Ammon's horn (tissue), 1 donor: Measurements from ENCODE around the gene ABCA10.

Experiments
- DNase-seq: peaks from one replicate; pipeline ENCODE4 v3.0.0-alpha.2; 2016; ENCODE audit warnings: low spot score

ABCA10 gene

DNA sequence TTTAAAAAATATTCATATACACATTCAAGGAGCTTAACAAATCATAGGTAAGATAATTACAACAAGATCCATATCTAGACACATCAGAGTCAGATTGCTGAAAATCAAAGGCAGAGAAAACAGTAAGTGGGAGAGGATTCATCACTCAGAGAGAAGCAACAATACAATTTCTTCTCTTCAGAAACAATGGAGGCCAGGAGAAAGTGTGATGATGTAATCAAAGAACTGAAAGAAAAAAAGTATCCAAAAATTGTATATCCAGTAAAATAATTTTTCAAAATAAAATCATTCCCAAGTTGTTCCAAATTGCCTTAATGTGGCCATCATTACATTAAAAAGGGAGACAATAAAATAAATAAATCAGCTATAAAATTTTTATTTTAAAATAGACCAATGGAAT lies 69.2 kb downstream of the ABCA10 start:
- no peak for DNase-seq

DNA sequence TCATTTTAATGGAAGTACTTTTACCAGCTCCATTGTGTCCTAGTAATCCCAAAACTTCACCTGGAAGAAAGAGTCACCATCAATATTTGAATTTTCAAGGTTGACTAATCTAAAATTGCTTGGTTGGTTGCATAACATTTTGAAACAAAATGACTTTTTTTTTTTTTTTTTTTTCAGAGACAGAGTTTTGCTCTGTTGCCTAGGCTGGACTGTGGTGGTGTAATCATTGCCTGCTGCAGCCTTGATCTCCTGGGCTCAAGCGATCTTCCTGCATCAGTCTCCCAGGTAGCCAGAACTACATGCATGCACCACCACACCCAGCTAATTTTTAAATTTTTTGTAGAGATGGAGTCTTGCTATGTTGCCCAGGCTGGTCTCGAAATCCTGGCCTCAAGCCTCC lies 74.4 kb downstream of the ABCA10 start:
- no peak for DNase-seq

GRCh38 chr17:69150333-69150732 lies 78.3 kb downstream of the ABCA10 start:
- no peak for DNase-seq

DNA sequence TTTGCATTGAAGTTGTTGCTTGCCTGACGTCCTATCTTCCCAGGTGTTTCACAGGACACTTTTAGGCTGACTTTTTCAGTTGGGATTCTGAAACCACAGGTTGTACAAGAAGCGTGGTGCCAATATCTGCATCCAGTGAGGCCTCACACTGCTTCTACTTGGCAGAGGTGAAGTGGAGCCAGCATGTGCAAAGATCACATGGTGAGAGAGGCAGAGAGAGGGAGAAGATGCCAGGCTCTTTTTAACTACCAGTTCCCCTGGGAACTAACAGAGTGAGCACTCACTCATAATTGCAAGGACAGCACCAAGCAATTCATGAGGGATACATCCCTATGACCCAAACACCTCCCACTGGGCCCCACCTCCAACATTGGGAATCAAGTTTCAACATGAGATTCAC lies 81.2 kb downstream of the ABCA10 start:
- no peak for DNase-seq

- no peak for DNase-seq
These were observed 84.0 kb downstream of the ABCA10 start for GRCh38 chr17:69144331-69145255.

DNA sequence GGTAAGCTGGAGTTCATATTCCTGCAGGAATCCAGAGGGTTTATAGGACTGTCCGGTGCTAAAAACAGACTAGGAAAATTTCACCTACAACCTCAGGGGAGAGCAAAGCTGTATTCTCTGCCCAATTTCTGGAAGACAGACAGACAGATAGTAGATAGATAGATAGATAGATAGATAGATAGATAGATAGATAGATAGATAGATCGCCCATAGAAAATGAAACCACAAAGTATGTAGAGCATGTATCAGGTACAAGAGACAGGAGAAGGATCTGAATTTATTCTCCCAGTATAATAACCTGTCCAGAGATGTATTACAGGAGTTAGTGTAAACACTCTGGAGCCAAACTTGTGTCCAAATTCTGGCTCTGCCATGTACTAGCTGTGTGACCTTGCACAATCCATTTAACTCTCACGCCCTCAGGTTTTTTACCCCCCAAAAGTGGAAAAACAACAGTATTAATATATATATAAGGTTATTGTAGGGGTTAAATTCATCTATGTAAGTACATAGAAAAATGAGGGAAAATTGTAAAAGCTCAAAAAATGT lies 84.9 kb downstream of the ABCA10 start:
- DNase-seq = no peak

DNA sequence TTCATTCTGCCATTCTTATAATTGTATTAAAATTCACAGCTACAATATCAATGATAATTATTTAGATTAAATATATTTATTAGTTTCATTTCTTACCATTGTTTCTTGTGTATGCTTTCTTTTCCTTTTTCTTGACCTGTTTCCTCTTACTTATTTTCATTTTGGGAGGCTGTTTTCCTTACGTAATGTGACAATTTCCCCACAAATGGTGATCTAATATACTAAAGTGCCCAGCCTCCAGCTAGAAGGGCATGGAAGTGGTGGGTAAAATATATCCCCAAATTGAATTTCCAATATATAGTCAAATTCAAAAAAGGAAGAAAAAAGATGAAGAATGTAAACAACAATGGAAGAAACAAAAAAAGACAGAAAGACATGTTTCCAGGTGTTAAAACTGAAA lies 85.5 kb downstream of the ABCA10 start:
- no peak for DNase-seq

DNA sequence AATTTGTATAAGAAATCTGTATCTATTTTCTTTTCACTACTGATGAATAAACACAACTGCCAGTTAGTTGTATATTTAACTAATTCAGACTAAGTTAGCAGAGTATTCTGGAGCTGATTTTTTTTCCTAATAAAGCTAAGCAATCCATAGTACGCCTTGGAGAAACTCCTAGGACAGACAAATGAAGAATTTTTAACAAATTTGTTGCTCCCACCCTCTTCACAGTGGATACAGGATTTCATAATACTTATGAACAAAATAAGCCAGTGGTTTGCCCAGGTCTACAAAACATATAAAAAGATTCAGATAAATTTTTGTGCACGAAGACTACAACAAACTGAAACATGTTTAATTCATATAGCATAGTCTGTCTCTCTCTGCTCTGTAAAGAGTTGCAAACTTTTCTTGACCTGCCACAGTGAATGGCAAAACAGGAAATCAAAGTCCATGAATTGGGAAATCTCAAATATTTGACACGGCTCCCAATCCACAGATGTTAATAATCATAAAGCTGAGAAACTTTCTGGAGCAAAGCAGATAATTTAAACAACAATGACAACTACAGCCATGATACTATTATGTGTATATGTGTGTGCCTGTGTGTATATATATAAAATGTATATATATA lies 86.3 kb downstream of the ABCA10 start:
- no peak for DNase-seq

GRCh38 chr17:69141431-69142174 lies 87.0 kb downstream of the ABCA10 start, which contains the start of gene ABCA6:
Gene ABCA6, minus strand, starts transcription at chr17:69141895. Its CDS starts 1,192 bp downstream, at chr17:69140703.
- DNase-seq = peak; percentile 29

DNA sequence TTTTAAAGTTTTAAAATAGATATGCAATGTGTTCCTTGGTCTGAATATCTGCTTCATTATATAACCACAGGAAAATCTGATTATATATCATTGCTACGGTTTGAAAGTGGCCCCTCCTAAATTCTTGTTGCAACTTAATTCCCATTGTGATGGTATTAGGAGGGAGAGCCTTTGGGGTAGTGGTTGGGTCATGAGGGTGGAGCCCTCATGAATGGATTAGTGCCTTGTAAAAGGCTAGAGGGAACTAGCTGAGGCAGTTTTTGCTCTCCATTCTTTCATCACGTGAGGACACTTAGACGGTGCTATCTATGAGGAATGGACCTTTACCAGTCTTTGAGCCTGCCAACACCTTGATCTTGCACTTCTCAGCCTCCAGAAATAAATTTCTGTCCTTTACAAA lies 94.5 kb downstream of the ABCA10 start:
- DNase-seq = no peak

- DNase-seq = no peak
These were observed 97.9 kb downstream of the ABCA10 start for GRCh38 chr17:69130627-69131296.

GRCh38 chr17:69123626-69124025 lies 105.0 kb downstream of the ABCA10 start:
- DNase-seq = no peak

GRCh38 chr17:69122065-69122464 lies 106.6 kb downstream of the ABCA10 start:
- DNase-seq = no peak

DNA sequence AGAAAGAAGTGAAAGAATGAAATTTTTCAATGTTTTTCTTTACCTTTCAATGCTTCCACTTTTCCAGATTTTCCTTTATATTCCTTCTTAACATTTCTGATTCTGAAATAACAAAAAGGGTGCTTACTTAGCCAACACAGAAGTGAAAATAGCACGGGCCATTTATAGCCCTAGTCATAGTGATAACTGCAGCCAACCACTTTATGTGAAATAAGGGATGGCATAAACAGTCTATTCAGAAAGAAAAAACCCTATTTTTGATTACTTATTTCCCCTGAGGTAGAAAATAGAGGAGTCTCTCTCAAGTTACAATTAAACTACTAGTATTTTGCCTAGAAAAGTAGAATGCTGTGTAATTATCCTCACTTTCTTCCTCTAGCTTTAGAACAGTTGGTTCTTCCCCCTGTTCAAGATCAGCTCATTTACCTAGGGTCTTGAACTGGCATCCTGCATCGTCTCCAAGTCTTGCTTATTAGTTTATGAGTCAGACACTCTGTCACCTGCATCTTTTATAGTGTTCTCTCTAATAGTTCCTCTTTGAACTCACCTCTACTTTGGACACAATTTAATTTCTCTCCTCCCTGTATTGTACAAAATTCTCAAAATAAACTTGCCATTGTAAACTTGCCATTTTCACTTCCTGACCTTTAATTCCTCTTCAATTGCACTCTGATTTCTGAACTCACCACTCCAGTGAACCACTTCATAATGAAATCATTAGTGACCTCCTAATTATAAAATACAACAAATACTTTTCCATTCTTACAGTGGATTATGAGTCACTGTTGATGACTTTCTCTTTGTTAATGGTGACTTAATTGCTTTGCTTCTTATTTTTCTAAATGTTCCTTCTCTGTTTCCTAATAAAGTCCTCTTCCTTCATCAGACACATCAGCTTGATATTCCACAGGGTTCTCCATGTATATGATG lies 110.5 kb downstream of the ABCA10 start:
- no peak for DNase-seq

DNA sequence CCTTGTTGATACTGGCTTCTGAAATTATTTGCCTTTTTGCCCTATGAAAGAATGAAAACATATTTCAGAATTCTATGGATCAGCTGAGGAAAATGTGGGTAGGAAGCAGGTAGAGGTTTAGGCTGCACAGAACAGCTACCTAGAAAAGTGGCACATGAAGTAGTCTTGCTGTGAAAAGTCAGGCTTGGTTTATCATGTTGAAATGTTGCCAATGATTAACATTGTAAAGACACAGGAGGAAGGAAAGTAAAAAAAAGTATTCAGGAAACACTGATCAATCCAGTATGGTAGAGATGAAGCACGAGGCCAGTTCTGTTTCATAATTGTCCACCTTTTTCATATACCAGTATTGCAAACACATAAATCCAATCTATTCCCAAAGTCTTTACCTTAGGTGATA lies 116.8 kb downstream of the ABCA10 start:
- no peak for DNase-seq

DNA sequence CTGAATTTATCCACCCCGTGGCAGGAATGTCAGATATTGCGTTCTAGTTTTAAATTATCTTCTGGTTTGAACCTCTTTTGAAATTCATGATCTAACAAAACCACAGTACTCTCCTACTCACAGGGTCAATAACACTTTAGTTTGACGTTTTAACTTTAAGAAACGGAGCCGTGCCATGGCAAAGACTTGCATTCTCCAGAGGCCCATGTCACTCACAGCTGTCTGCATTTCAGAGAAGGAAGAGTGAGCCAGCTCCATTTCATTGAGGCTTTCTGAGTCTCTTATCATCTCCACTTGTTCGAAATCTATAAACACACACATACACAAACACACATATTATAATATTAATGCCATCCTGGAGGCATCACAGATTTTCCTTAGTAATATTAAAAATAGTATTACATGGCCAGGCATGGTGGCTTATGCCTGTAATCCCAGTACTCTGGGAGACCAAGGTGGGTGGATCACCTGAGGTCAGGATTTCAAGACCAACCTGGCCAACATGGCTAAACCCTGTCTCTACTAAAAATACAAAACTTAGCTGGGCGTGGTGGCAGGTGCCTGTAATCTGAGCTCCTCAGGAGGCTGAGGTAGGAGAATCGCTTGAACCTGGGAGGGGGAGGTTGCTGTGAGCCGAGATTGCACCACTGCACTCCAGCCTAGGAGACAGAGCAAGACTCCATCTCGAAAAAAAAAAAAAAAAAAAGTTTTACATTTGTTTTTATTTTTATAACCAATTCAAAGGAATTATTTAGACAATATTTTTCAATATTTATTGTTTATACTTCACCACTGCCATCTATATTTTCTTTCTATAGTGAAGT lies 122.5 kb downstream of the ABCA10 start:
- no peak for DNase-seq

DNA sequence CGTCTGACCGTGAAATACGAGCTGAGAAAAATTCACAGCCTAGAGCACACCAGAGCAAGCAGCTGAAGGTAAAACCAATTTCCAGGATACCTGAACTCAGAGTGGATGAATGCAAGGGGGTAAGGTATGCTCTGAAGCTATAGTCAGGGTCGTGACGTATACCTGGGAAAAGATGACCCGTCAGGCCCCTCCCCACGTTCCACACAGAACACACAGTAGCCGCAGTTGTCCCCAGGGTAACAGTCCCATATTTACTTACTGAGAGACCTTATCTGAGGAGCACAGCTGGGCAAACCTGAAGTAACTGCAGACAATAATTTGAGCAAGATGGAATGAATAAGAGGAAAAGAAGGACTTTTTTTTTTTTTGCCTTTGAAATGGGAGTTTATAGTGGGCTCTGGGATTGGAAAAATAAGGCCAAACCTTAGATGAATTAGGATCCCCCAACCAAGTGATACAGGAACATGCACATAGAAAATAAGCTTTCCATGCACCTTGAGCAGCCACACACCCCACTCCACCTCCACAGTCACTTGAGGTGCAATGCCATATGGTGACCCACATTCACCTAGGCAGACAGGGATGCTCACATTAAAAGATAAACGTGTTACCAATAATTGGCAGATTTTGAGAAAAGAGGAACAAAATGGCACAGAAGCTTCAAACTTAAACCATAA lies 124.9 kb downstream of the ABCA10 start:
- no peak for DNase-seq

- no peak for DNase-seq
These were observed 130.0 kb downstream of the ABCA10 start for GRCh38 chr17:69098625-69099024.
